HG03571 (cell line): ENCODE measurements around the gene GZF1.
A peak's percentile ranks its signal among the peaks of the same experiment; 100 is the strongest.
"Not testable (repeated sequence)": the region's sequence is repeated elsewhere in the genome, so short reads cannot be mapped to it uniquely, and the experiment has no call there.

Source experiments
- ATAC-seq: cut with Tn5 transposase; IDR thresholded peaks from one replicate; pipeline ENCODE4 v1.9.1; 2021; ENCODE audit not compliant: unreplicated experiment

Gene GZF1

DNA sequence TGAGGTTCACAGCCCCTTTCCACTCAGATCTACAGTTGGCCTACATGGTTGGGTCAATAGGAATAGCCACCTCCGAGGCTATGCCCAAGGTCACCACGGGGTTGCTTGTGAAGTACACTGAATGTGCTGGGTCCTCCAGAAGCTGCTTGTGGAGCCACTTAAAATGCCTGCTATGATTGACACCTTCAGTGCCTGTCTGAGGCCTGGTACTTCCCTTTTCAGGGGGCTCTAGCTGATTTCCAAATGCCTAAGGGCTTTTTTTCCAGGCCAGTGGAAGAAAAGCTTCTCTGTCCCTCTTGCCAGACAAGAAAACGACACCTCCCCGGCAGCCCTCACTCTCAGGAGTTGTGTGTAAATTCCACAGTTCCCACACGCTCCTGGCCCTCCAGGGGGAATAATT is 17.6 kb upstream of the GZF1 start:
- no peak for ATAC-seq

DNA sequence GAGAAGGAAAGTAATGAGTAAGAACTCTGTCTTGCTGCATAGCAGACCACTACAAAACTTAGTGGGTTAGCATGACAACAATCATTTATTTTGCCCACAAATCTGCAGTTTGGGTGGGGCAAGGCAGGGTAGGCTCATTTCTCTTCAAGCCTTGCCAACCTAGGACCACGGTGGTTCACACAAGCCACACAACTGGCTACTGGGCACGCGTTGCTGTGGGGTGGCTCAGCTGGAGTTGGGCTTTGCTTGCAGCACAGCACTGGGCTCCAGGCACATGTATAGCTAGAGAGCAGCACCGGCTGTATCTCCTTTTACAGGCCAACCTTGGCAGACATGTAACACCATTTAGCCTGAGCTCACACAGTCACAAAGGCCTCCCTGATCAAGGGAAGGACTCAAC is 16.0 kb upstream of the GZF1 start:
- ATAC-seq, result no peak

DNA sequence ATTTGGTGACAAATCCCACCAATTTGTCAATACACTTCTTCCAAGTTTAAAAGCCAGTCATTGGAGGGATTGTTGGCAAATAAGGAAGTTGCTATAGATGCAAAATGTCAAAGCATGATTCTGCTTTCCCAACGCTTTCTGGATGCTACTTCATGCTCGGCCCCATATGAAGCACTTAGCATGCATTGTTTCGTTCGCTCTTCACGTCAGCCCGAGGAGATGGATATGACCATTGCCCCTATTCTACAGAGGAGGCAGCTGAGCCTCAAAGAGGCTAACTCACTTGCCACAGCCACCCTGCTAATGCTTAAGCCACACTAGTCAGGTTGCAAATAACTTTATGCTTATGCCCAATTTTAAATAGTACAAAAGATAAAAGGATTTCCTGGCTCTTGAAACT is 14.2 kb upstream of the GZF1 start:
- ATAC-seq, result no peak

GRCh38 chr20:23348510-23348909 is 13.5 kb upstream of the GZF1 start:
- not testable (repeated sequence) for ATAC-seq

DNA sequence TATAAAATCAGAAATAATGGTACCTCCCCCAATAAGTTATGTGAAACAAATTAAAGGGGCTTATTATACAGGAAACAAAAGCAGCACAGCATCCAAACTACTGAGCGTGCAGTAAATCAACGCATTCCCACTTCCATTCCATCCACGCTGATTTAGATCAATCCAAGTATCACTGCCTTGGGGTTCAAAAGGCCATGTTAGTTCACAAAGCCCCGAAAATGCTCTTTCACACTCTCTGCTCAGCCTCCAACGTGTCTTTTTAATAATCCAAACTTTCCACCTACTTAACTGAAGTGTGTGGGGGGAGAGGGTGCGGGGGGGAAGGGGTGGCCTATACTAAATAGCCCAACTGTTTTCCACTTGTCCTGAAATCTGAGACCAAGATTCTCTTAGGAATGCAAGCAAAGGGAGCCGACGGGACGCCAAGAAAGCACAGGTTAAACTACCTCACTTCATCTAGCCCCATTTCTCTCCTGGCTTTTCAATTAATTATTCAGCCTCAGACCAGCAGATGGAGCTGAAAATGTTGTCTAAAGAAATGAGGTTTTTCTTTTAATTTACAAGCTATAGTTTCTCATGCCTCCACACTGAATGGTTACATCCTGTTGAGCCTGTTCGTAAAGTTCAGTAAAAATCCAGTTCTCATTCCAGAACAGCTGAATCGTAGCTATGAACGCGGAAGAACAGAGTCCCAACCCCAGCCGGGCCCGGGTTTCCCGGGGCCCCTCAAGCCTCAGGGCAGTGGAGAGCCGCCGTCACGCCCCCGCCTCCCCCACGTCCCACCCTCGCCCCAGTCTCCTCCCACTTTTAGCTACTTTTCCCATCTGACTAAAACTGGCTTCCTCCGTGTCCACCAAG is 12.4 kb upstream of the GZF1 start:
- ATAC-seq, result peak; percentile 45

- ATAC-seq, result peak; percentile 85
Measured at GRCh38 chr20:23350196-23350903, 11.6 kb upstream of the GZF1 start, which contains the start of gene NXT1. NXT1 (plus strand) TSS chr20:23350791; CDS start chr20:23354042, 3,251 bp downstream.

DNA sequence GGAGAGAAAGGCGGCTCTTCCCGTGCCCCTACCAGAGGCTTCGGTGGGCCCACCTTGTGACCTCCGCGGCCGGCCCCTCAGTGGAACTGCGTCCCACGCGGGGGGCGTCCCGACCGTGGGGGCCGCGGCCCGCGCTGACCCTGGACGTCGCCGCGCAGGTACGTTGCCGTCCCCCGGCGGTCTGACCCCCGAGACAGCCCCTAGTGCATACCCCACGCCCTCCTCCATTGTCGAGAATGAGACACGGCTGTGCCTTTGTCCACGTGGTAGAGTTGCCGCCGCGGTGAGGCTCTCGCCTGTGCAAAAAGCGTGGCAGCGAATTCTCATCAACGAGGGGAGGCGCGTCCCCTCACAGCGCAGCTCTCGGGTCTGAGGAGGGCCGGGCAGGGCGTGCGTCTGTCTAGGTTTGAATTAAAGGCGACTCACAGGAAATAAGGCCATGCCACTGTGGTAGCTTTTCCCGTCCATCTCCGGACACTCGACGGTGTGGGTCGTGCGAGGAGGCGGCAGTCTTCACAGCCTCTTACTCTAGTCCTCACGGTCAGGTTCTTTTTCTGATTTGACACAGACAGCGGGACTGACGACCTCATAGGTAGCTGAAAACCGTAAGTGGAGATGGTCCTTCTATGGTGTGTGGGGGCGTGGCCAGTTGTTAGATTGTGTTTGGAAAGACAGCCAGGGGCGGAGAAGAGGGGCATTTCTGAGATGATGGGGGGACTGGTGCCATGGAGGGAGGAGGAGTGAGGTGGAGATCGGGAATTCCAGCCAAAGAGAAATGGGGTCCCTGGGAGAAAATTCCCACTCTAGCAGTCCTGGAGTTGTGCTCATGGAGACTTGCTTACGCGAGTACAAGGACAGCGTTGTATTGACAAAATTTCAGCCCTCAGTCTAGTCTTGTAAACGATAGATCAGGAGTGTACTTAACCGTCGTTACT is 10.8 kb upstream of the GZF1 start:
- peak; percentile 18 for ATAC-seq

GRCh38 chr20:23356203-23356602 is 5.8 kb upstream of the GZF1 start:
- ATAC-seq, result no peak

DNA sequence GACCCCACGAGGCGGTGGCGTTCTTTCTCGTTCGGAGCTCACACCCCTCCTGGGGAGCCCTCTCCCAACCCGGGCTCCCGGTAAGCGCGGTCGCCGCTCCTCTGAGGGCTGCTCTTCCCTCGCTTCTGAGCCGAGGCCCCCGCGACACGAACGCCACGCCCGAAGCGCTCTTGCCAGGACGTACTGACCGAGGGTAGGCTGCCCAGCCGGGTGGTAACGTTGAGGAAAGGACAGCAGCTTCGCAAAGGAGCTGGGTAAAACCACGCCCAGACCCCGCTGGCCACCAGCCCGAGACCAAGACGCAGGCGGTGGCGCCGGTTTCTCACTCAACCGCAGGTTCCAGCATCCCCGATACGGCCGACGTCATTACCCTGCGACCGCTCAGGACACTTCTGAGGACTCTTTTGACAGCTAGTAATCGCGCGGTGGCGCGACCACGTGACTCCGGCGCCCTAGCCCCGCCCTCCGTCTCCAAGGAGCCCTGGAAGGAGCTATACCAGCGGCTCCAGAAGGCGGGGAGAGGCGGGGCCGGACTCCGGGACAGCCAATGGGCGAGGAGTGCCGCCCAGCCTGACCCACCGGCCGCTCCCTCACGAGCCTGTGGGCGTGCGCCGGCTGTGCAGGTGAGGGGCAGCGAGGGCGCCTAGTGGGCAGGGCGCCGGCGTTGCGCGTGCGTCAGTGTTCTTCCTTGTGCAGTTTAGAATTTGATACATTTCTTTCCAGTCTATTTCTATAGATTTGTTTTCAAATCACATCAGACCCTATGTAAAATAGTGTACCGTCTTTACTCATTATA is 4.0 kb upstream of the GZF1 start:
- peak; percentile 63 for ATAC-seq

GRCh38 chr20:23358563-23358906 is 3.4 kb upstream of the GZF1 start:
- no peak for ATAC-seq

DNA sequence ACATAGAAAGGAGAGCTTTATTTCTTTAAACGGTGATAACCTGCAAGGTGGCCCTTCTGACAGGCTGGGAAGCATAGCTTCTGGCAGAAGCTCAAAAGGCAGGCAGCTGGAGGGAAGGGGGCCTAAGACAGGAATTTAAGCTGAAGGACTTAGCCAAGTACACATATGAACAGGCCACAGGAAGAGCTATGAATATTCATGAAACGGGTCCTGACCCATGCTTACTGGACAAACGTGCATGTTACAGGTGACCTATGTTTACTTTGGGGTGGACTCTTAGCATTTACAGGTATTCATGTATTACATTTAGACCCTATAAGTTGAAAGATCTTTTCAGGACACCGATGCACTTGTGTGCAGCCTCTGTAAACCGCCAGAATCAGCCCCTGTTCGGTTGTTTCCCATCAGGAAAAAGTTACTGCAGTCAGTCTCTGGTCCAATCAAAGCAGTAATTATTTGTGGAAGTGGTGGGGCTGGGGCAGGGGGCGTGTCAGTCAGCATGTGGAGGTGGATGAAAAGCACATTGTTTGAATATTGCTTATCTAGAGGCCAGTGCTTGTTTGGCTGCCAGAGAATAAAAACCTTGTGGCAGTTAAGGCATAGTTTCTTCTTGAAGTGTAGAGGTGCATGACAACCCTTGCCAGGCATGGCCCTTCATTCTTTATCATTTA is 2.9 kb upstream of the GZF1 start:
- no peak for ATAC-seq

- no peak for ATAC-seq
Measured at GRCh38 chr20:23360531-23360930, 1.5 kb upstream of the GZF1 start.

DNA sequence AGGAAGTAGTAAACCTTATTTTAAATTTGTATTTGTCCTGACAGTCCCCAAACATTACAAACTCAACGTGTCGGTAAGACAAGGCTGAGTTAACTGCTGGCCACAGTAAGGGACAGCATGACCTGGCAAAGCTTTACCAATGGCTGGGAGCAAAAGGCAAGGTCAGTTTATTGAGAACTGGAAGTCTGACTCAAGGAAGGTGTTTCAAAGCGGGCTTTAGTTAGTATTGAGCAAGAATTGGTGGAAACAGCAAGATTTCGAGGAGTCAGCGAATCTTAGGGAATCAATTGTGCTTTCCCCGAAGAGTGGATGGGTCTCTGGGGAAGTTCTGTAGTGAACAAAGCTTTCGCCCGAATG is 885 bp upstream of the GZF1 start:
- ATAC-seq, result no peak

DNA sequence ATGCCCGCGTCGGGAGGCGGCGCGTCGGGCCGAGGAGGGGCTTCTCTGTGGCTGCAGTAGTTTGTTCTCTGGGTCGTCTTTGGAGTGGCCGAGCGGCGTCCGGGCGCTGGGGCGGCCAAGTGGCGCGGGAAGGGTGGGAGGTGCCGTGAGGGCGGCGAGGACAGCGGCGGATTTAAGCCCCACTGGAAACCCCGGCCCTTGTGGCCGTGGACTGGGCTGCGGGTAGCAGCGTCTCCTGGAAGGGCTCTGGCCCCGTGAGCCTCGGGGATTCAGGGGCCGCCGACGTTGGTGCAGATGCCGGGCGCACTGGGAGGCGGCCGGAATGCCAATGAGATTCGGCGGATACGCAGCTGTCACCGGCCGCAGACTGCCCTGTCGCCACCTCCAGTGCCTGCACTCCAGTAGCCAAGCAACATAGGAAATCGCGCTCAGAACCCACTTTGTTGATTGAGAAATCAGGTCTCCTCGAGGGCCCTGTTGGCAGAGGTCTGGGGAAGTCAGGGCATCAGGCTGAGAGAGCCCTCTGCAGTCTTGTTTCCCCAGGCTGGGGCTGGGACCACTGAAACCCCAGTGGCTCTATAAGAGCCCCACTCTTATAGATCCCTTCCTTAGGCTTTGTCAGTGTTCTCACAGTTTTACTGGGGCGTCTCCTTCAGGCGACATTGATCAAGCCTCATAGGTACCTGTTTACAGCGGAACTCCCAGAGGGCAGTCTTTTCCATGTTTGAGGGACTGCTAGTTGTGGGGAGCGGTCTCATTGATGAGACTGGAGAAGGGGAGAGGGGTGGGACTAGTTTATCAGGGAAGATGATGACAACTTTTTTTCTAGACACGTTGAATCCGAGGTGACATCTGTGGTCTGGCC is 642 bp downstream of the GZF1 start:
- peak; percentile 12 for ATAC-seq

DNA sequence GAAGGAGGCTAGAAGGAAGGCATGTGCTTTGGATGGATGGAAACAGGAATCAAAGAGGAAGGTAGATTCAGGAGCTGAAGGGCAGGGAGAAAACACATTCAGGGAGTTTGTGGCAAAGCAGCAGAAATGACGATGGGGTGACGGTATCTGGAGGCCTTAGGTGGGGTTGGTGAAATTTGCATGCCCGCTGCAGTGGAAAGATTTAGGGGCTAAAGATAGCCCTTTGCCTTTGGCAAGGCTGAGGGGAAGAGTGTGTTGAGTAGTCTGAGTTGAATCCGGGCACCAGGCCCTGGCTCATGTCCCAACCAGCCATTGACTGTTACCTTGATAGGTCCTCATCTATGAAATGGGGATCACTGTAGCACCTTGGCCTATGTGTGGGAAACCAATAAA is 1.3 kb downstream of the GZF1 start:
- no peak for ATAC-seq

GRCh38 chr20:23365390-23366165 is 3.6 kb downstream of the GZF1 start:
- no peak for ATAC-seq

- ATAC-seq, result no peak
Measured at GRCh38 chr20:23366384-23366783, 4.4 kb downstream of the GZF1 start.

- no peak for ATAC-seq
Measured at GRCh38 chr20:23367770-23368169, 5.8 kb downstream of the GZF1 start.
